IMR-90 (cell line): Measurements from ENCODE around the gene LMBR1L.
A peak's percentile ranks its signal among the peaks of the same experiment; 100 is the strongest.

Experiments used
- CEBPB ChIP-seq: IDR thresholded peaks from 2 replicates; pipeline ENCODE4 v1.6.1; 2012; ENCODE audit warnings: low read depth, low read length, improper control_type of control experiment
- CTCF ChIP-seq: conservative IDR thresholded peaks from 2 replicates; pipeline ENCODE4 v1.5.1; 2012; ENCODE audit warnings: mild to moderate bottlenecking, low read depth, low read length, improper control_type of control experiment
- ELK1 ChIP-seq: fragments of 150-350 bp; IDR thresholded peaks from 2 replicates; pipeline ENCODE4 v1.6.1; 2016; ENCODE audit warnings: low read depth, mild to moderate bottlenecking, low read length, moderate library complexity, borderline replicate concordance
- POLR2A ChIP-seq: IDR thresholded peaks from 2 replicates; pipeline ENCODE4 v1.6.1; 2012; ENCODE audit warnings: mild to moderate bottlenecking, low read depth, low read length
- RAD21 ChIP-seq: IDR thresholded peaks from 2 replicates; pipeline ENCODE4 v1.6.1; 2012; ENCODE audit warnings: low read length, improper control_type of control experiment
- SMC3 ChIP-seq: fragments of 150-350 bp; IDR thresholded peaks from 2 replicates; pipeline ENCODE4 v1.6.1; 2016; ENCODE audit warnings: low read depth, mild to moderate bottlenecking, antibody characterized with exemption, low read length, moderate library complexity
- USF2 ChIP-seq: fragments of 150-350 bp; IDR thresholded peaks from 2 replicates; pipeline ENCODE4 v1.6.1; 2017; ENCODE audit warnings: mild to moderate bottlenecking, antibody characterized with exemption, low read length, low read depth

GRCh38 chr12:49126852-49127763 is 16.5 kb upstream of the LMBR1L start:
- TF ChIP-seq POLR2A, result peak; percentile 38; the same call in 1 of the 2 replicates
- no peak for TF ChIP-seq USF2
- no peak for TF ChIP-seq CTCF
- TF ChIP-seq ELK1, result no peak
- no peak for TF ChIP-seq SMC3
- TF ChIP-seq CEBPB, result no peak
- TF ChIP-seq RAD21, result no peak
